GM19043 (cell line): ENCODE results near the gene MACROD2.

Experiments
- ATAC-seq: cut with Tn5 transposase; IDR thresholded peaks from one replicate; pipeline ENCODE4 v1.9.1; 2021; ENCODE audit warnings: low read depth; ENCODE audit not compliant: unreplicated experiment

The MACROD2 gene

GRCh38 chr20:15047042-15047441, 1051.7 kb downstream of the MACROD2 start:
- ATAC-seq, result no peak

DNA sequence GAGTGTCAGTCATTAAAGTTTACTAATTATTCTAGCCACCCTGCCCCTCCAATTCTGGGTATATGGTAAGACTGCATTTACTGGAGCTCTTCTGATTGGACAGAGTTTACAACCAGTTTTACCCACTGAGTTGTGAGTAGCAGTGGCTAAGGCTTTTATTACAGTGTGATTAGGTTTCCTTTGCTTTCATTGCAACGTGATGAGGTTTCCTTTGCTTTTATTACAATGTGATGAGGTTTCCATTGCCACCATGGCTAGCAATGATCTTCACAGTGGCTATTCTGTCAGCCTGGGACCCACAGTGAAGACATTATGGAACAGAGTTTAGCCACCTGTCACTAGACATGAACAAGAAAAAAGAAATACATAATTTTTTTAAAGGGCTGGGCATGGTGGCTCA, 1052.3 kb downstream of the MACROD2 start:
- no peak for ATAC-seq

DNA sequence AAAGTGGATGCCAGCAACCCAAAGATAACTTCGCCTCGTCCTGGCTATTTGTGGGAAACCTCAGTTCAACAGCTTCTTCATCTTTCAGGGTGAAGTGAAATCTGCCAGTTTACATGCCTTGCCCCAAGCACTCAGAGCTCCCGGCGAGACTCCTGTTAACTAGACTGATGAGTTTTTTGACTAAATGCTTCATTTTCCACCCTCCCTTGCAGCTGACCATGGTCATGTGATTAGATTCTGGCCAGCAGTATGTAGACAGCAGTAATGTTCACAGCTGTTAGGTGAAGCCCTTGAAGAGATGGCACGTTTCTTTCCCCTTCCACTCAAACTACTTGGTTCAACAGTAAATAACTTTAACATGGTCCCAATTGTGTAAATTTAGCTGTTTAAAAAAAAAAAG, 1060.9 kb downstream of the MACROD2 start:
- ATAC-seq, result no peak

DNA sequence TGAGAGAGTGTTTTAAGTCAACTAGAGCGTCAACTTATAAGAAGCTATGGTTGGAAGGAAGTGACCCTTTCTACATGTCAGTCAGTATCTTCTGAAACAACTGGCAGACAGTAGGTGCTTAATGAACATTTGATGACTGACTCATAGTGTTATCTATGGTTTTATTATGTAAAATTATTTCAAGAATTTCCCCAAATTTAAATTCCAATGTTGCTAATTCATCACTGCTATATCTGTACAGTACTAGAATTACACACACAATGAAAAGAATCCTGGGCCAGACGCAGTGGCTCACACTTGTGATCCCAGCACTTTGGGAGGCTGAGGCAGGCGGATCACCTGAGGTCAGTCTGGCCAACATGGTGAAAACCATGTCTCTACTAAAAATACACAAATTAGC, 1063.5 kb downstream of the MACROD2 start:
- no peak for ATAC-seq

DNA sequence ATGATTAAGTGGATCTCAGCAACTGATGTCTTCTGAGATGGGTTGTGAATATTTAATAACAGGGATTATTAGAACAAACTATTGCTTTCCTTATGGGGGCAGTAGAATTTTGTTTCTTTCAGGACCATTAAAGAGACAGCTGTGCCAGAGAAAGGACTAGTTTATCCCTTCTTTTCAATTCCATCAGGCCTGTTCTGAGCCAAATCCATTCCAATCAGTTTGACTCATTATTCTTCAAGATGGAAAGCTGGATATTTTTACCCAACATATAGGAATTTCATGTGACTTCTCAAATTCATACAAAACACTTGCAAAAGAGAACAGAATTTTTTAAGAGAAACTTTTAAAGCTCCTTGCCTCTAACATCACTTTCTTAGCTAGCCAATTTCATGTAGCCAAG, 1064.1 kb downstream of the MACROD2 start:
- no peak for ATAC-seq

- ATAC-seq, result no peak
Measured at GRCh38 chr20:15060265-15061060, 1065.1 kb downstream of the MACROD2 start.

- no peak for ATAC-seq
Measured at GRCh38 chr20:15061061-15061430, 1065.7 kb downstream of the MACROD2 start.

DNA sequence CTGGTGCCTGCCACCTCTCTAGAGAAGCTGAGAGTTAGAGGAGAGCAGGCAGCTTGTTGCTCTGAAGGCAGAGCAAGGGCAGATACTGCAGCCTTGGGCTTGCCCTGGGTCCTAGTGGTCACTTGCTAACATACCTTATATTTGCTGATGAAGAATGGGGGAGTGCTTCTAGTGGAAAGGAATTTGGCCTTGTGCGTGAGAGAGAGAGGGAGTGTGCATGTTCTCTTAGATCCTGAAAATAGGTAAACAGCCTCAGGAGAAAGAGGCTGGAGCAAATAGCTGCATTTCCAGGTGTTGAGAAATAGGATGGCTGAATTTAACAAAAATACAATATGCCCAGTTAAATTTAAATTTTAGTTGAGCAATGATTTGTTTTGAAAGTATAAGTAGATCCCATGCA, 1066.6 kb downstream of the MACROD2 start:
- no peak for ATAC-seq

GRCh38 chr20:15063081-15063480, 1067.8 kb downstream of the MACROD2 start:
- ATAC-seq, result no peak

DNA sequence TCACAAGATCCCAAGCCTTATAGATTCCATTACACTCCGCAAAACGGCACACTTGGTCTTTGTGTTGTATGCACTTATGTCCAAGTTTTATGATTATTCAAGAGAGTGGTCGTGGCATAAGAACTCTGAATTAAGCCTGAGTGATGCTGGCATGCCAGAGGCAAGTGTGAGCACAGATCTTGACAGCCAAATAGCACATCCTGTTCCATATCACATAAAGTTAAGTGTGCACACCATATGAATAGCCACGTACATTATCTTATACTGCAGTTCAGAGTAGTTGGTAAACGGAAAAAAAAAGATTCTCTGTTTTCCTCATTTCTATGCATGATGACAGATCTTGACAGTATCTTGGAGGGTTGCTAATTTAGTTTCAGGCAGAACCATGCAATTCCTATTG, 1069.4 kb downstream of the MACROD2 start:
- no peak for ATAC-seq

- no peak for ATAC-seq
Measured at GRCh38 chr20:15065794-15066193, 1070.5 kb downstream of the MACROD2 start.

DNA sequence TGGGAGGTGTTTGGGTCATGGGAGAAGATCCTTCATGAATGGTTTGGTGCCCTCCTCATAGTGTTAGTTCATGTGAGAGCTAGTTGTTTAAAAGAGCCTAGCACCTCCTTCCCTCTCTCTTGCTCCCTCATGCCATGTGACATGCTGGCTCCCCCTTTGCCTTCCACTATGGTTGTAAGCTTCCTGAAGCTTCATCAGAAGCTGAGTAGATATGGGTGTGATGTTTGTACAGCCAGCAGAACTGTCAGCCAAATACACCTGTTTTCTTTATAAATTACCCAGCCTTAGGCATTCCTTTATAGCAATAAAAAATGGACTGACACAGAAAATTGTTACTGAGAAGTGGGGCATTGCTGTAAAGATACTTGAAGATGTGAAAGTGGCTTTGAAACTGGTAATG, 1073.2 kb downstream of the MACROD2 start:
- no peak for ATAC-seq

DNA sequence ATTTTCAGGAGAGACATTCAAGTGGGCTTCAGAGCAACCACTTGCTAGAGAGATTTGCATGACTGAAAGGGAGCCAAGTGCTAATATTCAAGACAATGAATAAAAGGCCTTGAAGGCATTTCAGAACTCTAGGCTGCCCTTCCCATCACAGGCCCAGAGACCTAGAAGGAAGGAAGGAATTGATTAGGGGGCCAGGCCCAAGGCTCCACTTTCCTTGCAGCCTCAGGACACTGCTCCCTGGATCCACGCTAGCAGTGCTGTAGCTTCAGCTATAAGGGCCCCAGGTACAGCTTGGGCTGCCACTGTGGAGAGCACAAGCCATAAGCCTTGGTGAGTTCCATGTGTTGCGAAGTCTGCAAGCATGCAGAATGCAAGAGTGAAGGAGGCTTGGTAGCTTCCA, 1074.0 kb downstream of the MACROD2 start:
- no peak for ATAC-seq

DNA sequence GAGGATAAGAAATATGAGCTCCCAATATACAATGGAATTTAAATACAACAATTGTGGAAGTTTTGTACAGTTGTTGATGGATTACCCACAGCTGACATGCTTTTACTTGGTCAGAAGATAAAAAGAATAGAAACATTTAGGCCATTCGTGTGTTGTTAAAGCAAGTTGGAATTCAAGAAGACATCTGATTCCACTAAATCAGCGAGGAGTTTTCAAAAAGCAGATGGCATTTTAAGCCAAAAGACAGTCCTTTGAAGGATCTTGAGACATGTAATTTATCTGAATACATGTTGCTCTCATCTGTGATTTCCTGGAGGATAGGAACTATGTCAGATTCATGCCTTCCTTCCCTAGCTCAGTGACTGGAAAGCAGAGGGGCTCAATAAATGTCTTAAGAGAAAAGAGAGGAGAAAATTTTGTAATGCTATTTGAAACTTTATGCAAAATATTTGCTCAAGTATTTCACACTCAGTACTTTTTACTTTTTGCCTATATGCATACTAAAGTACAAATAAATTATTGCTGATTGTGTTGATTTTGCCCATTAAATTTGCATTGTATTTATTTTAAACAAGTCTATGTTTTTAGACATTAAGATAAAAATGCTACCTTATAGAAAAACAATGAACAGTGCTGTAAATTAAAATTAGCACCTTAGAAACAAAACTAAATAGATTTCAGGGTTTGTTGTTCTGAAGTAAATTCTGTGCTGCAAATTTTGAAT, 1075.9 kb downstream of the MACROD2 start:
- ATAC-seq, result no peak

- ATAC-seq, result no peak
Measured at GRCh38 chr20:15072316-15072715, 1077.0 kb downstream of the MACROD2 start.

GRCh38 chr20:15075586-15075985, 1080.3 kb downstream of the MACROD2 start:
- no peak for ATAC-seq

DNA sequence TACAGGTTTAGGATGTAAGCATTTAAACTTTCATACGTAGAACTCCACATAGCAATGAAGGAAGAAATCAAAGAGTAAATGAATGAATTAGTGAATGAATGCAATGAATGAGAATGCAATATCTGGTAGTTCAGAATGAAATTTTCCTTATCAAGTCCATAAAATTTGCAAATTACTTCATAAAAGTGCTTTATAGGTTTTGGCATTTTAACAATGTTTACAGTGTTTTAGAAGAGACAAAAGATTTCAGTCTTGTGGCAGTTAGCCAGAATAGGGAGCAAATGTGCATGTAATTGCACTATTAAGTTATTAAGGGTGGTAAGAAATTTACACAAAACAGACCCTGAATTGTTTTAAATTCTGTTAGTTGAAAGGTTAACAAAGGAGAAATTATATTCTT, 1081.5 kb downstream of the MACROD2 start:
- no peak for ATAC-seq

DNA sequence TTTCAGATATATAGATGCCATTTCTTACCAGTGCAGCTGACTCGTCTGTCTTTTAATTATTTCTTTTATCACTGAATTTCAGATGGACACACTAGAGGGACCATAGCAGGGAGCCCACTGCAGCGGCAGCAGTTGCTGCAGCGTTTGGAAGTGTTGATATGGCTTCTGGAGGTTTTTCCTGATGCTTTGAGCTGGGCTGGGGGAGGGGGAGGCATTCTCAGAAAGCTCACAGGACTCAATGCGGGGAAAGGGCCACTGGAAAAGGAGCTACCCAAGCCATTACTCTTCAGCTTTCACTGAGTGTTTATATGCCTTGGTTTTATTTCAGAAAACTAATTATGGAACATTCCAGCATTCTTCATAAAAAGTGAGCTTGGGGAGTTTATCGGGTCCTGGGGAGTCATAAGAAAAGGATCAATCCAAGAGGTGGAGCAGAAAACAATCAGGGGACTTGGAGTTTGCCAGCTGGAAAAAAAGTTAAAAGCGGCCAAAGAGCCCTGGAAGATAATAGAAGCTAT, 1082.5 kb downstream of the MACROD2 start:
- no peak for ATAC-seq

DNA sequence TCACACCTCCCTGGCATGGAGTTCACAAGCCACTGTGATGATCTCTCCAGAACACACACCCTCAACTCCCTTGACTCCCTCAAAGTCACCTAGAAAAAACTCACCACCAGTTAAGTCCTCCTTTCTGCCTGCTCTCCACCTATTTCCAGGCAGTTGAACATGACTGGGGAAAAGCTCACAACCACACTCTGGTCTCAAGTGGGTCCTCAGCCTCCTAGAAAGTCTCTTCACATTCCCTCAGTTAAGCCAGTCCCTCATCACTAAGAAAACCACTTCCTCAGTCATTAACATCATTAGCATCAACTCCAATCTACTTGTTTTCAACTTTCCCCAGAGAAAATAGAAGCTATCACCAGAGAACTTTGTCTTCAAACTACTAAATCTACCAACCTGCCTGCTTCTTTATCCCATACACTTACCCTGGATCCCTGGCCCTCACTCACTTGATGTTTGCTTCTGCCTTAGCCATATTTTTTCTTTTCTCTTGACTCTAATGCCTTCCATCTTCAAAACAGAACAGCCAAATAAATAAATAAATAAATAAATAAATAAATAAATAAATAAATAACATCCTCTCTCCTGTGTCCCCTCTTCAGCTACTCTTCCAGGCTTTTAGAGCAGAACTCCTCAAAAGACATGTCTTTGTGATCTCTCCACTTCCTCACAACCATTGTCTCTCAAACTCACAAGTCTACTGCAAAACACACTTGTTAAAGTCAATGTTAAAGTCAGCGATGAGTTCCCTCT, 1084.5 kb downstream of the MACROD2 start:
- no peak for ATAC-seq

DNA sequence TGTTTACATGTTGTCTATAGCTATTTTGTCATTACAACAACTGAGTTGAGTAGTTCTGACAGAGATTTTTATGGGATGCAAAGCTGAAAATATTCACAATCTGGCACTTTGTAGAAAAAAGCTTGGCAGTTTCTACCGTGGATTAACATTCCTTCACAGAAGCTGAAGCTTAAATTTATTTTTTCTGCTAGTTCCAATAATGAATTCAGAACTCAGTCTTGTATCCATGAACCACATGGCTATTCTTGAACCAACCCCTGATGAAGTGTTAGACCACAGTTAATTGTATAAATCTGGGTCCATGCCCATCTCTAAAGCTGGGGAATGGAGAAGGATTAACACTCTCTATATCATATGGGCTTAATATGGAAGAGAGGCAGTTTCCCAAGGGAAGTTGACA, 1085.9 kb downstream of the MACROD2 start:
- ATAC-seq, result no peak

DNA sequence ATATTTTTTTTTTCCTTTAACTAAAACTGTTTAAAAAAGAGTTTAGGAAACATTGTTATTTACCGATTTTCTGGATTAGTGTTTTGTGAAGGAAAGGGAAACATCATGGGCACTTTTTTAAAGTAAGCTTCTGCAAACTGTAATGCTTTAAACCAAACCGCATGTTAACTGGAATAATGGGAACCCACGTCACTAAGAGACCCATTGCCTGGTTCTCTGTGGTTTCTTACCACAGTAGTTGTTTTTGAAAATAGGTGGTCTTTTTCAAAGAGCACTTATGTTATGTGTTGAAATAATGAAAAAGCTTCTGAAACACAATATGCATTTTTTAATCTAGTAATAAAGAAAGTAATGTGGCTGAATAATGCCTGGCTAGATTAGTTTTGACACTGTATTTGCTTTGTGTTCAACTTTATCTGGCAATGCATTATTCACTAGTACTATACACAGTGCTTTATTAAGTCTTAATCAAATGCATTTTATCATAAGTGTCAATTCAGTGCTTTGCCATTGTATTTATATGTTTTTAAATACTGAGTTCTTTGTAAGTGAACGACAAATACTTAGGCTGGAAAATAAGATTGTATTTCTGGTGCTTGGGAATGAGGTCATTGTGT, 1096.2 kb downstream of the MACROD2 start:
- ATAC-seq, result no peak
